WTC11 (cell line): ENCODE data around the gene NOA1. TPM values are rescaled to one million over a fixed set of nuclear protein-coding genes. Genes with fewer than 3 reads are reported as not detected.

Source experiments
- ATAC-seq: fragments of 200-7000 bp; cut with Tn5 transposase; 2 replicates; pipeline ENCODE4 v1.10.0; 2021; ENCODE audit warnings: mild to moderate bottlenecking, moderate library complexity
- CTCF ChIA-PET: fragments of 300-600 bp; sonication (Branson Sonifier 250); formaldehyde crosslinking; loops from one replicate; lab custom pipeline; 2021; ENCODE audit warnings: antibody characterized with exemption; lab: Charles Lee
- POLR2A ChIA-PET: fragments of 350-600 bp; sonication (Branson Sonifier 250); formaldehyde crosslinking; loops from one replicate; lab custom pipeline; 2021; ENCODE audit warnings: antibody characterized with exemption; lab: Charles Lee
- DNase-seq: peaks from one replicate; pipeline ENCODE4 v3.0.0; 2021; ENCODE audit warnings: low spot score
- H3K27ac Mint-ChIP-seq: 2 replicates; pipeline ENCODE4 v1.8.0; 2021; ENCODE audit warnings: mixed read lengths
- H3K27me3 Mint-ChIP-seq: 2 replicates; pipeline ENCODE4 v1.8.0; 2021; ENCODE audit warnings: low read depth, mild to moderate bottlenecking, moderate library complexity, mixed read lengths
- H3K36me3 Mint-ChIP-seq: 2 replicates; pipeline ENCODE4 v1.8.0; 2021; ENCODE audit warnings: mixed read lengths
- H3K4me1 Mint-ChIP-seq: 2 replicates; pipeline ENCODE4 v1.8.0; 2022; ENCODE audit warnings: mixed read lengths
- H3K4me3 Mint-ChIP-seq: 2 replicates; pipeline ENCODE4 v1.8.0; 2021; ENCODE audit warnings: mild to moderate bottlenecking, moderate library complexity, mixed read lengths
- H3K9me3 Mint-ChIP-seq: 2 replicates; pipeline ENCODE4 v1.8.0; 2021; ENCODE audit warnings: mixed read lengths
- AR ChIP-seq: fragments of 250-450 bp; sonication (Bioruptor Pico); IDR thresholded peaks from 2 replicates; pipeline ENCODE4 v1.9.0; 2021; ENCODE audit warnings: mild to moderate bottlenecking
- ETV6 ChIP-seq: sonication (generic); formaldehyde crosslinking; IDR thresholded peaks from 2 replicates; pipeline ENCODE4 v1.8.1; 2022; ENCODE audit warnings: mild to moderate bottlenecking, missing genetic modification reagents
- FOXJ3 ChIP-seq: sonication (generic); formaldehyde crosslinking; IDR thresholded peaks from 2 replicates; pipeline ENCODE4 v1.9.0; 2021; ENCODE audit warnings: missing genetic modification reagents, mild to moderate bottlenecking, borderline replicate concordance
- FOXK1 ChIP-seq: sonication (generic); formaldehyde crosslinking; IDR thresholded peaks from 2 replicates; pipeline ENCODE4 v1.8.0; 2022; ENCODE audit warnings: mild to moderate bottlenecking, moderate library complexity, missing genetic modification reagents
- GABPB1 ChIP-seq: sonication (generic); formaldehyde crosslinking; IDR thresholded peaks from 2 replicates; pipeline ENCODE4 v1.8.1; 2023; ENCODE audit warnings: mild to moderate bottlenecking, missing genetic modification reagents
- GTF2I ChIP-seq: fragments of 250-450 bp; sonication (Bioruptor Pico); conservative IDR thresholded peaks from 2 replicates; pipeline ENCODE4 v1.4.0; 2021; ENCODE audit warnings: mild to moderate bottlenecking
- MYBL2 ChIP-seq: sonication (generic); formaldehyde crosslinking; IDR thresholded peaks from 2 replicates; pipeline ENCODE4 v1.8.1; 2023; ENCODE audit warnings: mild to moderate bottlenecking, moderate library complexity, missing genetic modification reagents
- NR2C2 ChIP-seq: sonication (generic); formaldehyde crosslinking; IDR thresholded peaks from 2 replicates; pipeline ENCODE4 v1.8.0; 2022; ENCODE audit warnings: mild to moderate bottlenecking, missing genetic modification reagents
- RELA ChIP-seq: sonication (generic); formaldehyde crosslinking; IDR thresholded peaks from 2 replicates; pipeline ENCODE4 v1.8.1; 2022; ENCODE audit warnings: missing genetic modification reagents, mild to moderate bottlenecking, borderline replicate concordance
- SMAD4 ChIP-seq: sonication (generic); formaldehyde crosslinking; IDR thresholded peaks from 2 replicates; pipeline ENCODE4 v1.8.0; 2022; ENCODE audit warnings: mild to moderate bottlenecking, missing genetic modification reagents
- SP1 ChIP-seq: sonication (generic); formaldehyde crosslinking; conservative IDR thresholded peaks from 2 replicates; pipeline ENCODE4 v1.8.1; 2022; ENCODE audit warnings: missing genetic modification reagents
- ZBTB21 ChIP-seq: sonication (generic); formaldehyde crosslinking; IDR thresholded peaks from 2 replicates; pipeline ENCODE4 v1.8.1; 2023; ENCODE audit warnings: mild to moderate bottlenecking, missing genetic modification reagents, borderline replicate concordance
- ZNF121 ChIP-seq: sonication (generic); formaldehyde crosslinking; IDR thresholded peaks from 2 replicates; pipeline ENCODE4 v1.8.0; 2023; ENCODE audit warnings: missing genetic modification reagents
- ZNF219 ChIP-seq: sonication (generic); formaldehyde crosslinking; IDR thresholded peaks from 2 replicates; pipeline ENCODE4 v1.8.0; 2023; ENCODE audit warnings: missing genetic modification reagents, mild to moderate bottlenecking, borderline replicate concordance
- ZNF416 ChIP-seq: fragments of 250-450 bp; sonication (Bioruptor Pico); IDR thresholded peaks from 2 replicates; pipeline ENCODE4 v1.9.0; 2021; ENCODE audit warnings: mild to moderate bottlenecking, inconsistent platforms
- ZNF671 ChIP-seq: fragments of 250-450 bp; sonication (Bioruptor Pico); IDR thresholded peaks from 2 replicates; pipeline ENCODE4 v1.8.0; 2021; ENCODE audit warnings: mild to moderate bottlenecking
- total RNA-seq: library from RNA; stranded (reverse); gene quantifications from 3 replicates; pipeline ENCODE4 v1.2.3, GENCODE V29; 2021
- TF ChIP-seq, protein P1 (sequence below): fragments of 250-450 bp; sonication (Bioruptor Pico); IDR thresholded peaks from 2 replicates; pipeline ENCODE4 v2.1.2; 2022; ENCODE audit warnings: mild to moderate bottlenecking, moderate library complexity
- TF ChIP-seq, protein P2 (sequence below): sonication (generic); formaldehyde crosslinking; IDR thresholded peaks from 2 replicates; pipeline ENCODE4 v1.8.1; 2023; ENCODE audit warnings: mild to moderate bottlenecking, missing genetic modification reagents, borderline replicate concordance
- TF ChIP-seq, protein P3 (sequence below): fragments of 250-450 bp; sonication (Bioruptor Pico); IDR thresholded peaks from 2 replicates; pipeline ENCODE4 v1.8.0; 2021; ENCODE audit warnings: mild to moderate bottlenecking
- TF ChIP-seq, protein P4 (sequence below): fragments of 200-600 bp; IDR thresholded peaks from 2 replicates; pipeline ENCODE4 v1.8.0; 2022; ENCODE audit warnings: antibody characterized with exemption

NOA1 gene
- total RNA-seq, 1 experiment from 2014 or later, result 35.7 TPM

DNA sequence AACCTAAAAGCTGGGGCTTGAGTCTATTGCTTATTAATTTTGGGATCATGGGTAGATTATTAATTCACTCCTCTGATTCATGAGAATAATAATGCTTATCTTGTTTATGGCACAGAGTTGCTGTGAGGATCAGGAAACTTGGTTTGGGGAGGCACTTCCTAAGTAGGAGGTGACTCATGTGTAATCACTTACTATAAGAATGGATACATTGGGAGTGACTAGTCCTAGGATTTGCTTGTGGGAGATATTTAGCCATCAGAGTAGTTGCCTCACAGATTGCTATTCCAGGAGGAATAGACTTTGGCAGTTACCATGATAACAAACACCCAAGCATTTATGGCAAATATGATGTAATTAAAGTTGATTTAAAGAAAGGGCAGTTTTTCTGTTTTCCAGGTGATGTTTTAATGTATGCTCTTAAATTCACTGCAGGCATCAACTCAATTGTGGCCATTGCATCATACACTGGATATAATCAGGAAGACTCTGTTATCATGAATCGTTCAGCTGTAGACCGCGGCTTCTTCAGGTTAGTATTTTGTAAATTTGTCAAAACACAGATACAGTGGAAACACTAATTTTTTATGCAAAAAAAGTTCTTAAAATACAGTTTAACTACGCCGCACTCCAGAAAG is 43.2 kb upstream of the NOA1 start:
- H3K4me3 Mint-ChIP-seq, result no peak overlapping the region
- peaks cover 79% of the 10 kb centered on the region for H3K36me3 Mint-ChIP-seq
- ChIA-PET CTCF (no interaction called here), POLR2A (no interaction called here)
- ATAC-seq (no peak), DNase-seq (no peak)
- H3K27me3 Mint-ChIP-seq, result no peaks in the 10 kb centered on the region
- TF ChIP-seq ZNF219 (CRISPR knock-in tag) (no peak), ZBTB21 (CRISPR knock-in tag) (no peak), GABPB1 (CRISPR knock-in tag) (no peak), ZNF671 (CRISPR knock-in tag) (no peak), SP1 (CRISPR knock-in tag) (no peak), GTF2I (CRISPR knock-in tag) (no peak)
- TF ChIP-seq, protein P1, sequence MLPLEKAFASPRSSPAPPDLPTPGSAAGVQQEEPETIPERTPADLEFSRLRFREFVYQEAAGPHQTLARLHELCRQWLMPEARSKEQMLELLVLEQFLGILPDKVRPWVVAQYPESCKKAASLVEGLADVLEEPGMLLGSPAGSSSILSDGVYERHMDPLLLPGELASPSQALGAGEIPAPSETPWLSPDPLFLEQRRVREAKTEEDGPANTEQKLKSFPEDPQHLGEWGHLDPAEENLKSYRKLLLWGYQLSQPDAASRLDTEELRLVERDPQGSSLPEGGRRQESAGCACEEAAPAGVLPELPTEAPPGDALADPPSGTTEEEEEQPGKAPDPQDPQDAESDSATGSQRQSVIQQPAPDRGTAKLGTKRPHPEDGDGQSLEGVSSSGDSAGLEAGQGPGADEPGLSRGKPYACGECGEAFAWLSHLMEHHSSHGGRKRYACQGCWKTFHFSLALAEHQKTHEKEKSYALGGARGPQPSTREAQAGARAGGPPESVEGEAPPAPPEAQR (CRISPR knock-in tag), result no peak
- TF ChIP-seq, protein P2, sequence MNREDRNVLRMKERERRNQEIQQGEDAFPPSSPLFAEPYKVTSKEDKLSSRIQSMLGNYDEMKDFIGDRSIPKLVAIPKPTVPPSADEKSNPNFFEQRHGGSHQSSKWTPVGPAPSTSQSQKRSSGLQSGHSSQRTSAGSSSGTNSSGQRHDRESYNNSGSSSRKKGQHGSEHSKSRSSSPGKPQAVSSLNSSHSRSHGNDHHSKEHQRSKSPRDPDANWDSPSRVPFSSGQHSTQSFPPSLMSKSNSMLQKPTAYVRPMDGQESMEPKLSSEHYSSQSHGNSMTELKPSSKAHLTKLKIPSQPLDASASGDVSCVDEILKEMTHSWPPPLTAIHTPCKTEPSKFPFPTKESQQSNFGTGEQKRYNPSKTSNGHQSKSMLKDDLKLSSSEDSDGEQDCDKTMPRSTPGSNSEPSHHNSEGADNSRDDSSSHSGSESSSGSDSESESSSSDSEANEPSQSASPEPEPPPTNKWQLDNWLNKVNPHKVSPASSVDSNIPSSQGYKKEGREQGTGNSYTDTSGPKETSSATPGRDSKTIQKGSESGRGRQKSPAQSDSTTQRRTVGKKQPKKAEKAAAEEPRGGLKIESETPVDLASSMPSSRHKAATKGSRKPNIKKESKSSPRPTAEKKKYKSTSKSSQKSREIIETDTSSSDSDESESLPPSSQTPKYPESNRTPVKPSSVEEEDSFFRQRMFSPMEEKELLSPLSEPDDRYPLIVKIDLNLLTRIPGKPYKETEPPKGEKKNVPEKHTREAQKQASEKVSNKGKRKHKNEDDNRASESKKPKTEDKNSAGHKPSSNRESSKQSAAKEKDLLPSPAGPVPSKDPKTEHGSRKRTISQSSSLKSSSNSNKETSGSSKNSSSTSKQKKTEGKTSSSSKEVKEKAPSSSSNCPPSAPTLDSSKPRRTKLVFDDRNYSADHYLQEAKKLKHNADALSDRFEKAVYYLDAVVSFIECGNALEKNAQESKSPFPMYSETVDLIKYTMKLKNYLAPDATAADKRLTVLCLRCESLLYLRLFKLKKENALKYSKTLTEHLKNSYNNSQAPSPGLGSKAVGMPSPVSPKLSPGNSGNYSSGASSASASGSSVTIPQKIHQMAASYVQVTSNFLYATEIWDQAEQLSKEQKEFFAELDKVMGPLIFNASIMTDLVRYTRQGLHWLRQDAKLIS (CRISPR knock-in tag), result no peak
- TF ChIP-seq, protein P3, sequence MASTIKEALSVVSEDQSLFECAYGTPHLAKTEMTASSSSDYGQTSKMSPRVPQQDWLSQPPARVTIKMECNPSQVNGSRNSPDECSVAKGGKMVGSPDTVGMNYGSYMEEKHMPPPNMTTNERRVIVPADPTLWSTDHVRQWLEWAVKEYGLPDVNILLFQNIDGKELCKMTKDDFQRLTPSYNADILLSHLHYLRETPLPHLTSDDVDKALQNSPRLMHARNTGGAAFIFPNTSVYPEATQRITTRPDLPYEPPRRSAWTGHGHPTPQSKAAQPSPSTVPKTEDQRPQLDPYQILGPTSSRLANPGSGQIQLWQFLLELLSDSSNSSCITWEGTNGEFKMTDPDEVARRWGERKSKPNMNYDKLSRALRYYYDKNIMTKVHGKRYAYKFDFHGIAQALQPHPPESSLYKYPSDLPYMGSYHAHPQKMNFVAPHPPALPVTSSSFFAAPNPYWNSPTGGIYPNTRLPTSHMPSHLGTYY (CRISPR knock-in tag), result no peak
- no peaks in the 10 kb centered on the region for H3K9me3 Mint-ChIP-seq
- no peak overlapping the region for H3K27ac Mint-ChIP-seq
- H3K4me1 Mint-ChIP-seq, result no peaks in the 10 kb centered on the region

DNA sequence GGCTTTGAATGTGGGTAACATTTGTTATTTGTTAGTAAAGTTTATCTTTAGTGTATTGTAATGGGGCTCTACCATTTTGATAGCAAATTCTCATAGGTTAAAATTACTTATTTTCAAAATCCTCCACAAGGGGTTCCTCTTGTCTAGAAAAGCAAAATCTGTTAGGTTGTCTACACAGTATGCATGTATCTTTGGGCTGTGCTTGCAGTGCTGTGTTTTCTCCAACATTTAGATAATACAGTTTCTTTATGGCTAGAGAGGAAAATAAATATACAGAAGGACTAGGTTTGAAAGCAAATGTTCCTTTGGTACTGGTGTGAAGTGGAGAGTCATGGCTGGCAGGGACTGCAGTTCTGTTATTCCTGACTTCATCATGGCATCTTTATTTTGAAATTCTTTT is 41.6 kb upstream of the NOA1 start:
- POLR2A ChIA-PET, result no interaction called here
- CTCF ChIA-PET, result no interaction called here

More for the DNA sequence above, 41.6 kb upstream of the NOA1 start:
- DNase-seq, result no peak
- Mint-ChIP-seq H3K36me3 (peaks cover 74% of the 10 kb centered on the region), H3K4me3 (no peak overlapping the region), H3K9me3 (no peaks in the 10 kb centered on the region)
- TF ChIP-seq MYBL2, result no peak
- no peak for TF ChIP-seq ZNF121
- TF ChIP-seq, protein P1 (CRISPR knock-in tag), result no peak
- no peak for TF ChIP-seq ETV6 (CRISPR knock-in tag)
- no peak for TF ChIP-seq ZNF416 (CRISPR knock-in tag)
- TF ChIP-seq FOXK1 (CRISPR knock-in tag), result no peak
- TF ChIP-seq FOXJ3 (CRISPR knock-in tag), result no peak
- TF ChIP-seq, protein P4, sequence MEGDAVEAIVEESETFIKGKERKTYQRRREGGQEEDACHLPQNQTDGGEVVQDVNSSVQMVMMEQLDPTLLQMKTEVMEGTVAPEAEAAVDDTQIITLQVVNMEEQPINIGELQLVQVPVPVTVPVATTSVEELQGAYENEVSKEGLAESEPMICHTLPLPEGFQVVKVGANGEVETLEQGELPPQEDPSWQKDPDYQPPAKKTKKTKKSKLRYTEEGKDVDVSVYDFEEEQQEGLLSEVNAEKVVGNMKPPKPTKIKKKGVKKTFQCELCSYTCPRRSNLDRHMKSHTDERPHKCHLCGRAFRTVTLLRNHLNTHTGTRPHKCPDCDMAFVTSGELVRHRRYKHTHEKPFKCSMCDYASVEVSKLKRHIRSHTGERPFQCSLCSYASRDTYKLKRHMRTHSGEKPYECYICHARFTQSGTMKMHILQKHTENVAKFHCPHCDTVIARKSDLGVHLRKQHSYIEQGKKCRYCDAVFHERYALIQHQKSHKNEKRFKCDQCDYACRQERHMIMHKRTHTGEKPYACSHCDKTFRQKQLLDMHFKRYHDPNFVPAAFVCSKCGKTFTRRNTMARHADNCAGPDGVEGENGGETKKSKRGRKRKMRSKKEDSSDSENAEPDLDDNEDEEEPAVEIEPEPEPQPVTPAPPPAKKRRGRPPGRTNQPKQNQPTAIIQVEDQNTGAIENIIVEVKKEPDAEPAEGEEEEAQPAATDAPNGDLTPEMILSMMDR, result no peak
- no peak for TF ChIP-seq AR (CRISPR knock-in tag)
- no peak for TF ChIP-seq SMAD4 (CRISPR knock-in tag)
- TF ChIP-seq NR2C2 (CRISPR knock-in tag), result no peak
- no peak for TF ChIP-seq RELA (CRISPR knock-in tag)
- TF ChIP-seq, all 79 proteins: peak for 0
- ATAC-seq, result no peak
- H3K27me3 Mint-ChIP-seq, result no peaks in the 10 kb centered on the region
- no peaks in the 10 kb centered on the region for H3K4me1 Mint-ChIP-seq
- no peak overlapping the region for H3K27ac Mint-ChIP-seq
